NCI-H2171 treated with DMSO at 0.1 percent for 48 hours (cell line): ENCODE measurements around the gene ZNF229.
A peak's percentile ranks its signal among the peaks of the same experiment; 100 is the strongest.
"Not testable (repeated sequence)": the region's sequence is repeated elsewhere in the genome, so short reads cannot be mapped to it uniquely, and the experiment has no call there.

Source experiments
- DNase-seq: peaks from one replicate; lab custom pipeline; 2025; lab: John Stamatoyannopoulos, UW

ZNF229 gene

DNA sequence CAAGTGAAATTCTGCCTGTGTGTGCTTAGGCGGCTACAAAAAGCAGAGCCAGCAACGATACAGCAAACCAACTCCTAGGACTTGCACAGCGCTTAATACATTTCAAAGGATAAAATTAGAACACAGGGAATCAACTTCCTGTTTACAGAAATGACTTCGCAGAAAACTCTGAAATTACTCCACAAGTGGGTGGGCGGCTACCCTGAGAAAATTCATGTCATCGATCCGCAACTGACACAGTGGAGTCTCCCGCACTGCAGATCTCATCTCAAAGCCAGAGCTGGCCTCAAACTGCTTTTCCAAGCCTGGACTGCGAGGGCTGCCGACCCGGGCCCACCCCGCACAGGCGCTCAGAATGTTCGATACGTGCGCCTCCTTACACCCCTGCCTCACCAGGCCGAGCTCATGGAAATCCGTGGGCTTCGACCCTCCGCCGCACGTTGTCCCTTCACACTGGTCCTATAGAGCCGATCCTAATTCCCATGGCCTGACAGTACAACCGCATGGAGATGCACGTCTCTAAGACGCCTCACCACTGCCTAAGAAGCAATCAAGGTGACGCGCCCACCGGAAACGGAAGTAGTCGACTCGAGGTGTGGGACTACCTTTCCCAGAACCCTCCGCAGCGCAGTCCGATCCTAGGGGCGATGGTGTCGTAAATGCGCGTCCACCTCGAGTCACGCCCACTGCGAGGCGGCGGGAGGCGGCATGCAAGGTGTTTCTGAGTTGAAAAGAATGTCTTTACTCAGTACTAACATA lies at the start of gene ZNF229:
ZNF229 (minus strand) TSS at position 557 of the 759 bp plus-strand sequence. CDS start 5,625 bp downstream, outside the sequence.
- DNase-seq = no peak

DNA sequence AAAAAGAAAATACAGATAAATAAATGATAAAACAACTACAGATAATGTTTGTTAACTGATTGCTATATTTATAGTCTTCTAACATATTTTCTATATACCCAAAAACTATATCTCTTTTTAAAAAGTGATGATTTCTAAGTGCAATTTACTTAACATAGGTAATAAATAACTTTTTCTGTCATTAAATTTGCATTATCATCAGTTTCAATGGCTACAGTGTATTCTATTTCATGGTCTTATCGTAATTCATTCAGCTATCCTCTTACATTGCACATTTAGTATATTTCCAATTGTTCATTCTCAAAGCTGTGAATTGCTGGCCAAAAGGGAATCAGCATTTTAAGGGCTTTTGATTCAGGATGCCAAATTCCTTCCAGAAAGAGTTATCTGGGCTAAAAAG lies 48.4 kb upstream of the ZNF229 start:
- no peak for DNase-seq

DNA sequence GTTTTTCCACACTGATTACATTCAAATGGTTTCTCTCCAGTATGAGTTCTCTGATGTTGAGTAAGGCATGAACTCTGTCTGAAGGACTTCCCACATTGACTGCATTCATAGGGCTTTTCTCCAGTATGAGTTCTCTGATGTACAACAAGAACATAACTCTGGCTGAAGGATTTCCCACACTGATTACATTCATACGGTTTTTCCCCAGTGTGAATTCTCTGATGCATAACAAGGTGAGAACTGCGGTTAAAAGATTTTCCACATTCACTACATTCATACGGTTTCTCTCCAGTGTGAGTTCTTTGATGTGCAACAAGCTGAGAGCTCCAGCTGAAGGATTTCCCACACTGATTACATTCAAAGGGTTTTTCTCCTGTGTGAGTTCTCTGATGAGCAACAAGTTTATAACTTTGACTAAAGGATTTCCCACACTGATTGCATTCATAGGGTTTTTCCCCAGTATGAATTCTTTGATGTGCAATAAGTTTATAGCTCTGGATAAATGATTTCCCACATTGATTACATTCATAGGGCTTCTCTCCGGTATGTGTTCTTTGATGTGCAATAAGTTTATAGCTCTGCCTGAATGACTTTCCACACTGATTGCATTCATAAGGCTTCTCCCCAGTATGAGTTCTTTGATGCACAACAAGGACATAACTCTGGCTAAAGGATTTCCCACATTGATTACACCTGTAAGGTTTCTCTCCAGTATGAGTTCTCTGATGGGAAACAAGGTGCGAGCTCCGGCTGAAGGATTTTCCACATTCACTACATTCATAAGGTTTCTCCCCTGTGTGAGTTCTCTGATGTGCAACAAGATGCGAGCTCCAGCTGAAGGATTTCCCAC lies 28.5 kb upstream of the ZNF229 start:
- peak; percentile 27 for DNase-seq

DNA sequence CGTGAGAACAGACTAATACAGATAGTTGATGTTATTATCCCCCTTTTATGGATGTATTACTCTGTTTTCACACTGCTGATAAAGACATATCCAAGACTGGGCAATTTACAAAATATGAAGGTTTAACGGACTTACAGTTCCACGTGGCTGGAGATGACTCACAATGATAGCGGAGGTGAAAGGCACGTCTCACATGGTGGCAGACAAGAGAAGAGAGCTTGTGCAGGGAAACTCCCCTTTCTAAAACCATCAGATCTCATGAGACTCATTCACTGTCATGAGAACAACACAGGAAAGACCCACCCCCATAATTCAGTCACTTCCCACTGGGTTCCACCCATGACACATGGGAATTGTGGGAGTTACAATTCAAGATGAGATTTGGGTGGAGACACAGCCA lies 20.5 kb upstream of the ZNF229 start:
- DNase-seq = not testable (repeated sequence)

DNA sequence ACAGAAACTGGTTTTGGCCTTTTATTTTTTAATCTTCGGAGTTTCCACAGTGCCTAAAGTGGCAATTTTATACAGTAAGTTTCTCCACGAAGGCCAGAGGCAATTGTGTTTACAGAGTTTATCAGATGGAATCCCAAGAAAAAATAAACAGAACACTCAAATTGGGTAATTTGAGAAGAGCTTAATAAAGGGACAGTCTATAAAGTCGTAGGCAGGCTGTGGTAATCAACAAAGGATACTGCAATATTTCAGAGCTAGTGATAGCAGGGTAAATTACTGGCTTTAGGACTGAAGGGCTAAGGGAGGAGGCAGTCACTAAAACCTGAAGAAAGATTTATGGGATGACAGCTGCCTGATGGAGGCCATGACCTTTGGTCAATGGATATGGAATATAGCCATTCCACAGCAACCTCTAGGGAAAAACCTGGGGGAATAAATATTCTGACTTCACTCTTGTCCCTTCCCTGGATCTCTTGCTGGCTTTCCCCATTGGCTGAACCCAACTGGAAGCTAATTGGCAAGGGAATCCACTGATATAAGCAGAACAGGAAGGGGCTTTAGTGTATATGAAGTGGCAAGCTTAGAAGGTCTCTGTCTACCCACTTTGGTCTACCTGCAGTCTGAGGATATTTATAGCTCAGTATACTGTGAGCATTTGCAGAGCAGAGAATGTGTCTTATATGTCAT lies 14.5 kb upstream of the ZNF229 start:
- DNase-seq = not testable (repeated sequence)

DNA sequence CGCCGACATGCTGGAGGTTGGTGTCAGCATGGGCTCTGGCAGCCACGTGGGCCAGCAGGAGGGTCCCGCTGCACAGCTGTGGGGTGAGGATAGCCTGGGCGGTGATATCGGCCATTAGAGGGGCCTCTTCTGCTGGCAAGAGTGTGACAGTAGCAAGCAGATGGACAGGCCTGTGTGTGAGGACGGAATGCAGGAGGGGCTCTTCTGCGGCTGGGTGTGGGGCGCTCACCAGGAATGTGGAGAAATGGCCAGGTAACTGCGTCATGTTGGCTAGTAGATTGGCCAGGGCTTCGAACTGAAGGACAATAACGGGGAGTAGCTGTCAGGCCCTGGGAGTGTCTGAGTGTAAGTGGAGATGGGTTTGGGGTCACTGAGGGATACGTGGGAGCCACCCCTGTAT lies 7.7 kb upstream of the ZNF229 start:
- not testable (repeated sequence) for DNase-seq

DNA sequence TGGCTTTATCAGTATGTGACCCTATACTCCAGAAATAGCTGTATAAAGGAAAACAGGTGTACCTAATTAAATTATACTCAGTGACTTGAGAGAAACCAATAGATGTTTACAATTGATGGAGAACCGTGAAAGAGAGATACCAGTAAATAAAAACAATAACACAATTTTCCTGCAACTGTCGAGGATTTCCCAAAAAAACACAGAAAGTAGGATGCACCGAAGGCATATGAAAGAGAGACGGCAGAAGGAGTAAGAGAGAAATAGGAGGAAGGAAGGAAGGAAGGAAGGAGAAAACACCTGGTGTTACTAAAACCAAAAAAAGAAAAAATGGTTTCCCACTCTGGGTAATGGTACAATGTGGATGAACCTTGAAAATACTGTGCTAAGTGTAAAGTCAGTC lies 6.8 kb upstream of the ZNF229 start:
- DNase-seq = no peak

DNA sequence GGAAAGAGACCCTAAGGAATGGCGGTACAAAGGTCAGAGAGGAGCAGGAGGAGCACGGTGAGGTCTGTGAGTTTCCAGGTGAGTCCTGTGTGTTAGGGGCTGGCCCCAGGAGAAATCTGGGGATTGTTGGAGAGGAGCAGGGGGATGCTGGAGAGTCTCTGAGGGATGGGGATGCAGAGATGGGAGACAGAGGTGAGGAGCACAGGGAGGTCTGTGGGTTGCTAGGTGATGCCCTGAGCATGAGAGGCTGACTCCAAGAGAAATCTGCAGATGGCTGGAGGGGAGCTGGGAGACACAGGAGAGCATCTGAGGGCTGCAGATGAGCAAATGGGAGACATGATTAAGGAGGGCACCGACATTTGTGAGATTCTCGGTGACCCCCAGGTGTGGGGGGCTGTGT lies 4.1 kb upstream of the ZNF229 start:
- no peak for DNase-seq

DNA sequence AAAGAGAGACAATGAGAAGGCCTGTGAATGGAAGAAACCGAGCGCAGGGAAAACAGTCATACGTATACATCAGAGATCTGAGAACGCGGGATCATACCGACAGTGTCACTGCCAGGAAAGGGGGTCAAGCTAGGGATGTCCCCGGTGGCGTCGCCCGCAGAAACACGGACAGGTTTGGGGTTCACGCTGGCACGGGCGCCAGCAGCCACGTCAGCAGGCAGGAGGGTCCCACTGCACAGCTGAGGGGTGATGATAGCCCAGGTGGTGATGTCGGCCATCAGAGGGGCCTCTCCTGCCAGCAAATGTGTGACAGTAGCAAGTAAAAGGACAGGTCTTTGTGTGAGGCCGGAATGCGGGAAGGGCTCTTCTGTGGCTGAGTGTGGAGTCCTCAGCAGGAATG lies 3.4 kb upstream of the ZNF229 start:
- DNase-seq = no peak

DNA sequence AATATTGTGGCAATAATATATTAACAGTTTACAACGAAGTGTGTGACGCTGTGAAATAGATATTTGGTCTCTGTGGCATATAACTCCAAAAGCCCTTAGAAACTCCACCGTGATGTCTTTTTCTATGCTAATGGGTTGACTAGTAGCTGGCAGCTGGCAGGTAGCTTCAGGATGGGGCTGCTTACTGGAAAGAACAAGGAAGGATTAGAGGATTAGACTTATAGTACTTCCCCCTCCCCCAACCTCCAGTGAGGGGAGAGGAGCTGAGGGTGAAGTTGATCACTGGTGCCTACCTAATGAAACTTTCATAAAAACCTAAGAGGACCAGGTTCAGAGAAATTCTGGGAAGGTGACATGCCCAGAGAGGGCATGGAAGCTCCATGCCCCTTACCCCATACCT lies 9.8 kb downstream of the ZNF229 start:
- no peak for DNase-seq

DNA sequence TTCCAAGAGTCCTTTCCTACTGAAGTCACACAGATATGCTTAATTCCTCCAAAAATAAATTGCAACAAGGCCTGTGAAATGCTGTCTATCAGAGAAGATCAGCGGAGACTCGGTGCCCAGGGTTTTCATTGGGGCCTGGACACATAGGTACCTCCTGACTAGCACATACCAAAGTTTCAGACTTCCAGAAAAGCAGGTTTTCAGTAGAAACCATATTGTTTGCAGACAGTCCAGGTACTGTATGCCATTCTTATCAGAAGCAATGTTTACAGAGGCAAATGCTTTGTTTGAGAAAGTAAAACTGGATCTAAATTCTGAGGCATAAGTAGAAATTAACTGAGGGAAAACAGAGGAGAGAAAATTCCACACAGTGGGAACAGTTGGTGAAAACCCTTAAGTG lies 12.8 kb downstream of the ZNF229 start:
- DNase-seq = no peak

DNA sequence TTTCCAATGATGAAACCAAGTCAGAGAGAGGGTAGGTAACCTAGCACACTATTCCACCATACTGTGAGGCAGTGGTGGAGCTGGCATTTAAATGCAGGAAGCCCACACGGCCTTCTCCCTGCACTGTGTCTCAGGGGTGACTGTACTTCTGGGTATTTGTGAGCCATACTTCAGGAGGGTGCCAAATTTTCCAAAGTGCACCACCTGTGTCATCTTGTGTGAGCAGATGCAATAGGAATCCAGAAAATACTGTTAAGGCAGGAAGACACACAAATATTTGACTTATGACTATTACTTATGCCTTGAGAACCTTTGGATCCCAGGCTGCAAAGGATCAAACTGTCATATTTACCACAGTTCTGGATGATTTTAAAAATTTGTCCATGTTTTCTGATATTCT lies 17.3 kb downstream of the ZNF229 start:
- no peak for DNase-seq

DNA sequence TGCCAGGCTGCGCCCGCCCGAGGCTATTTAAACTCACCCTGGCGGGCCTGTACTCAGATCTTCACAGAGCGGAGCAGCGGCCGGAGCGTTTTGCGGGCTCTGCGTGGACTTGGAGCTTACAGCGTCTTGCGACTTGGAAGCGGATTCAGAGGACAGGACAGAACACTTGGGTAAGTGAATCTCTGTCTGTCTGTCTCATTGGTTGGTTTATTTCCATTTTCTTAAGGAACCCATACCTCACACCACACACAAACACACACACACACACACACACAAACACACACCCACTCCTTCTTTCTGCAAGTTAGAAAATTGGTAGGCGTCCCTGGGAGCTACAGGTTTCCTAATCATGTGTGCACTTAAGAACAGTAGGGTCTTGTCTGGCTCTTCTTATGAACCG lies 32.7 kb downstream of the ZNF229 start:
- DNase-seq = not testable (repeated sequence)

DNA sequence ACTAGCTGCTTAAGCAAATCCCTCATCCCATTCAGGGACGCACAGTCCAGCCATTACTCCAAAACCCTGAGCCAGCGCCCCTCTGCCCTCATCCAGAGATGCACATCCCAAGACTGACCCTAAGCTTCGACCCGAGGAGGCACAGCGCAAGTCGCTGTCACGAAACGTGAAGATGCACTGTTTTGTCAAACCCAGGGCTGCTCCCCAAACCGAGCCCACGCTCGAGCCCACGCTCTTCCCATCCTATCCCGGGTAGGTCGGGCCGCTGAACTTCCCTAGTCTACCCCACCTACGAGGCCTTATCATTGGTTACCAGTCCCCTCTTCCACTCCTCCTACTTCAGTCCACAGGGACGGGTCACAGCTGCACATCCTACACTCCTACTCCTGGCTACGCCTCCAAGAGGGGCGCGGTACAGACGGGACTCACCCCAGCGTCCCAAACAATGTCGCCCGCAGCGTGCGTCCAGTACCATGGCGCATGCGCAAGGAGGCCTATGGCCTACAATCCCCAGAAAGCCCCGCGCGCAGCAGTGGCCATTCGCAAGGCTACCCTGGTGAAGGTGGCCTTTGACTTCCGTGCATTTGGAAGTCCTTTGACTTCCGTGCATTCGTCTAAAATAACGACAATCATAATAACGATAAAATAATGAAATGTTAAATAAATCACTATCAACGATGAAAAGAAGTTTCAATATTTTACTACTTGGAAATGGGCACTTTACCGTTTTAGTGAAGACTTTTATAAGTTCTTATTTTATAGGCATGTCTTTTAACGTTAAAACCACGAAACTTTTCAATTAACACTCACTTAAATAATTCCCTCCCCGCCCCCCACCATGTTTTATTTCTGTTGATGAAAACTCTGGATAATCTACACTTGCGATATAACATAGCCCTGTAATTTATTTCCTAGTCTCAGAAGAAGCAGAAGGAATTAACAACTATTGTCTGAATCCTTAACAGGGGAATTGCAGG lies 46.8 kb downstream of the ZNF229 start, which contains the start of gene ZNF285:
ZNF285 (minus strand) TSS at position 470 of the 977 bp plus-strand sequence. CDS start 4,395 bp downstream, outside the sequence.
- no peak for DNase-seq

DNA sequence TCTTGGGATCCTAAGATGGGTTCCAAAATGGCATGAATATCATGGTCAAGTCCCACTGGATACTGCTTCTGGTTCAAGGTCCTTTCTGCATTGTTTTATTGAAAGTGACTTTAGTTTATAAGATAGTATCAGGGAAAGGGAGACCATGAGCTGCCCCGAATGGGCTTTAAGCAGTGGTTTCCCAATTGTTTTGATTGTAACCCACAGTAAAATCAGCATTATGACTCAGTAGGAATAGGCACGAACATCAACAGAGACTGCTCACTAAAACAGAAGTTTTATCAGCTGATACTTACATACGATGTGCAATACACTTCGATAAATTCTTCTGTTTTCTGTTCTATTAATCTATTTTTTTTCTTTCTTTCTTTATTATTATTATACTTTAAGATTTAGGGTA lies 59.0 kb downstream of the ZNF229 start:
- not testable (repeated sequence) for DNase-seq
